ENCODE measurements around the gene INSYN2B. TPM values are rescaled to one million over a fixed set of nuclear protein-coding genes. Genes with fewer than 3 reads are reported as not detected.

Gene INSYN2B
- total RNA-seq, 1 donor from 2014 or later, result 1.5 TPM

- Mint-ChIP-seq H3K4me3 (no peak overlapping the region), H3K4me1 (ENCODE audit: unreplicated experiment) (peaks cover 30% of the 10 kb centered on the region), H3K9me3 (no peaks in the 10 kb centered on the region), H3K27me3 (peaks cover 46% of the 10 kb centered on the region), H3K36me3 (peaks cover 4% of the 10 kb centered on the region), H3K27ac (no peak overlapping the region)
- no peak for TF ChIP-seq CTCF (conservative IDR thresholded peaks at IDR 0.05)
- DNase-seq (ENCODE audit: extremely low spot score, unreplicated experiment), result no peak
These were observed 99.5 kb downstream of the INSYN2B start for GRCh38 chr5:169880785-169881184.

- H3K4me1 Mint-ChIP-seq (ENCODE audit: unreplicated experiment), result peaks cover 30% of the 10 kb centered on the region
These were observed 100.2 kb downstream of the INSYN2B start for GRCh38 chr5:169880012-169880663.

GRCh38 chr5:169876386-169876785, 103.9 kb downstream of the INSYN2B start:
- no peak for DNase-seq (ENCODE audit: extremely low spot score, unreplicated experiment)
- TF ChIP-seq CTCF (conservative IDR thresholded peaks at IDR 0.05), result no peak
- peaks cover 35% of the 10 kb centered on the region for H3K27me3 Mint-ChIP-seq

More at GRCh38 chr5:169880012-169880663, 100.2 kb downstream of the INSYN2B start:
- no peak for TF ChIP-seq CTCF (conservative IDR thresholded peaks at IDR 0.05)
- DNase-seq (ENCODE audit: extremely low spot score, unreplicated experiment), result no peak
- Mint-ChIP-seq H3K27me3 (peaks cover 43% of the 10 kb centered on the region), H3K36me3 (peaks cover 4% of the 10 kb centered on the region), H3K9me3 (no peaks in the 10 kb centered on the region), H3K4me3 (no peak overlapping the region), H3K27ac (no peak overlapping the region)

GRCh38 chr5:169875731-169876130, 104.6 kb downstream of the INSYN2B start:
- H3K4me1 Mint-ChIP-seq (ENCODE audit: unreplicated experiment), result peaks cover 17% of the 10 kb centered on the region
- H3K27me3 Mint-ChIP-seq, result peaks cover 33% of the 10 kb centered on the region
- DNase-seq (ENCODE audit: extremely low spot score, unreplicated experiment), result no peak
- H3K9me3 Mint-ChIP-seq, result no peaks in the 10 kb centered on the region
- H3K36me3 Mint-ChIP-seq, result peaks cover 4% of the 10 kb centered on the region
- H3K4me3 Mint-ChIP-seq, result no peak overlapping the region
- no peak overlapping the region for H3K27ac Mint-ChIP-seq
- TF ChIP-seq CTCF (conservative IDR thresholded peaks at IDR 0.05), result no peak

More at GRCh38 chr5:169876386-169876785, 103.9 kb downstream of the INSYN2B start:
- no peaks in the 10 kb centered on the region for H3K9me3 Mint-ChIP-seq
- H3K4me3 Mint-ChIP-seq, result no peak overlapping the region
- no peak overlapping the region for H3K27ac Mint-ChIP-seq
- H3K4me1 Mint-ChIP-seq (ENCODE audit: unreplicated experiment), result peaks cover 17% of the 10 kb centered on the region
- peaks cover 4% of the 10 kb centered on the region for H3K36me3 Mint-ChIP-seq

- Mint-ChIP-seq H3K36me3 (peaks cover 4% of the 10 kb centered on the region), H3K4me1 (ENCODE audit: unreplicated experiment) (peaks cover 13% of the 10 kb centered on the region), H3K27ac (no peak overlapping the region), H3K4me3 (no peak overlapping the region), H3K9me3 (no peaks in the 10 kb centered on the region), H3K27me3 (peaks cover 33% of the 10 kb centered on the region)
- TF ChIP-seq CTCF (conservative IDR thresholded peaks at IDR 0.05), result no peak
- no peak for DNase-seq (ENCODE audit: extremely low spot score, unreplicated experiment)
These were observed 105.1 kb downstream of the INSYN2B start for GRCh38 chr5:169875091-169875728.
